Stimulated activated CD8-positive, alpha-beta memory T cell treated with anti-CD3 and anti-CD28 coated beads, Interleukin-15, amount 100 ng/mL, for 48 hours (primary cell): ENCODE data around the gene EFNA1.
A peak's percentile ranks its signal among the peaks of the same experiment; 100 is the strongest.

Experiments used
- DNase-seq, 2 donors: peaks; one replicate each; pipeline ENCODE4 v3.0.0-alpha.2; 2020; ENCODE audit warnings: low read depth in 2 of 2

Gene EFNA1

DNA sequence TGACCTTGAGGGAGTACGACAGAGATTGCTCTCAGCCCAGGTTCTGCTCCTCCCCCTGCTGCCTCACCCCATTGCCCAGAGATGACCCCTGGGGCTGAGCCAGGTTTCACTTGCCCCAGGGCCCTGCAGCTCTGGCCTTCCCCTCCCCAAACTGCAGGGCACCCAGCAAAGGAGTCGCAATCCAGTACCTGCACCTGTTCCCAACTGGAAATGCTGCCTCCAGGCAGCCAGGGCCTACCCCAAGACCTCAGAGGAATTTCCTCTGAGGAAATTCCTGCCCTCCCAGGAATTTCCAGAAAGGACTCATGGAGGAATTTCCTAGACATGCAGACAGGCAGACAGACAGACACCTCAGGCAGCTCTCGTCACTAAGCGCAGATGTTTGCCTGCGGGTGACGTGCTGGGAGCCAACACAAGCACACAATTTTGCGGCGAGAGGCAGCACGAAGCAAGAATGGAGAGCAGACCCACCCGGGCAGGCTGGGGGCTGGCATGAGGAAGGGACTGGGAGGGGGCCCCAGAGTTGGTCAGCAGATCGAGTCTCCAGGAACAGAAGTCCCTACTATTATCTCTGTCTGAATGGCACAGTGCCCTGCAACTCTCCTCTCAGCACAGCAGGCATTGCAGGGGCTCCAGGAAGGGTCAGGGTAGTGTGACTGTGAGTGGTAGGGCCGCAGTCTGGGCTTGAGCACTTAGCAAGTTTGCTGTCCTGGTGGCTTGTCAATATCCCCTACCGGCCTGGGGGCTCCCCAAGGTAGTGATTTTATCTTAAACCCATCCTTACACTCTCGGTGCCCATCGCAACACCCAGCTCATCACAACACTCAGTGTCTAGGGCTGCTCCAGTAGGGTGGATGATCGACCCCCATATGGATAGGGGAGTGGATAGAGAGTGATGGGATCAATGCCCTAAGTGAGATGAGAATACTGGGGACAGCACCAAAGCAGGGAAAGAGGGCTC lies 2.9 kb upstream of the EFNA1 start:
- DNase-seq = no peak

DNA sequence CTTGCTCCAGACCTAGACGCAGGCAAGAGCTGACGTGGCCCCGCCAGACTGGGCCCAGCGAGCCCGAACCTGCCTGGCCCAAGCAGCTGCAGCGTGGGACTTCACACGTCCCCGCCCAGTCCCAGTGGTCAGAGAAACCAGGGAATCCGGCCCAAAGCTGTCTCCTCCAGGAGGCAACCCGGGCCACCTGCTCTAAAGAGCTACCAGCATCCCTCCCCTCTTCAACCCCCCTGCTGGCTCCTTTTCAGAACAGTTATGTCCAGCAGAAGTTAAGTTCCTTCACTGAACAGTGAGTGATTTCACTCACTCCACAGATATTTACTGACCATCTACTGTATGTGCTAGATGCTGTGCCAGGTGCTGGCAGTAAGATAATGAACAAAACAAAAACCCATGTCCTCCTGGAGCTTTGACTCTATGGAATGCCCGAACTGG lies 2.1 kb upstream of the EFNA1 start:
- no peak for DNase-seq

DNA sequence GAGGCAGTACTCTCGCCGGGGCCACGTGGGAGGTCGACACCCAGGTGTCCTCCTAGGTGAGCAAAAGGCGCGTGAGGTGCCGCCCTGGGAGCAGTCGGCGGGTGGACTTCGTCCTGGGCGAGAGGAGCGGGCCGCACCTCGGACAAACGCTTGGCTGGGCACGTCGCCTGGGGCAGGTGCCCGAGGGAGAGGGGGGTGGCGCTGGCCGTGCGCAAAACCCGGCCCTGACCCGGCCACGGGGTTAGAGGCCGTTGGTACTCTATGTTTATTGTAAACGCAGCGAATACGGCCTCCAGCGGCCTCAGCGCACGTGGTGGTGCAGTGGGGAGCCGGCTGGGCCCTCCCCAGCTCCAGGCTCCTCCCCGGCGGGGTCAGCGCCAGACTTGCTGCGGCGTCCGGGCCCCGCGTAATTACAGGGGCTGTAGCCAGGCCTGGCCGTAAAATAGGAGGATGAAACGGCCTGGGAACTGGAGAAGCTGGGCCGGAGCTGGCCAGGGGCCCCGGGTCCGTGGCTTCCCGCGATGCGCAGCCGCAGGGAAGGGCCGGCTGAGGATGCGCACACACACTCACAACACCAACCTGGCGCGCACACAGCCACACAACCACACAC lies 1.6 kb upstream of the EFNA1 start:
- no peak for DNase-seq

DNA sequence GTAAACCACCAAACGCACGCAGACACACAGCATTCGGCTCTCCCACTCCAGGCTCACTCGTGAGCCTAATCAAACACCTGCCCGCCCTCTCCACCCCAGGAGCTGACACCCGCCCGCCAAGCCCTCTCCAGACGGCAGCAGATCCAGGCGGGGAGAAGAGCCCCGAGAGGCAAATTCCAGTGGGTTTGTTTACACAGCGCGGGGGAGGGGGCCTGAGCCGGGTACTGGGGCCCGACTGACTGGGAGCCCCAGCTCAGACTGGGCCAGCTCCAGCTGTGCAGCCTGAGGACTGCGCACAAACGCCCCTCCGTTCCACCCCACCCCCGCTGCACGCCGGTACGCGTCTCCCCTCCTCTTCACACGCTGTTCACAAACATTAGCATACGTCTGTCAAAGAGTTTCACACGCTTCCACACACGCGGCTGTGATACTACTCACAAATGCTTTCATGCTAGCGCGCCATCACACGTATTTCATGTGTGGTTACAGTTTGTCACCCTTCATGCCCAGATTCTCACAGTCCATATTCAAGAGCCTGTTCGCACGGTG lies 1.0 kb upstream of the EFNA1 start:
- no peak for DNase-seq

DNA sequence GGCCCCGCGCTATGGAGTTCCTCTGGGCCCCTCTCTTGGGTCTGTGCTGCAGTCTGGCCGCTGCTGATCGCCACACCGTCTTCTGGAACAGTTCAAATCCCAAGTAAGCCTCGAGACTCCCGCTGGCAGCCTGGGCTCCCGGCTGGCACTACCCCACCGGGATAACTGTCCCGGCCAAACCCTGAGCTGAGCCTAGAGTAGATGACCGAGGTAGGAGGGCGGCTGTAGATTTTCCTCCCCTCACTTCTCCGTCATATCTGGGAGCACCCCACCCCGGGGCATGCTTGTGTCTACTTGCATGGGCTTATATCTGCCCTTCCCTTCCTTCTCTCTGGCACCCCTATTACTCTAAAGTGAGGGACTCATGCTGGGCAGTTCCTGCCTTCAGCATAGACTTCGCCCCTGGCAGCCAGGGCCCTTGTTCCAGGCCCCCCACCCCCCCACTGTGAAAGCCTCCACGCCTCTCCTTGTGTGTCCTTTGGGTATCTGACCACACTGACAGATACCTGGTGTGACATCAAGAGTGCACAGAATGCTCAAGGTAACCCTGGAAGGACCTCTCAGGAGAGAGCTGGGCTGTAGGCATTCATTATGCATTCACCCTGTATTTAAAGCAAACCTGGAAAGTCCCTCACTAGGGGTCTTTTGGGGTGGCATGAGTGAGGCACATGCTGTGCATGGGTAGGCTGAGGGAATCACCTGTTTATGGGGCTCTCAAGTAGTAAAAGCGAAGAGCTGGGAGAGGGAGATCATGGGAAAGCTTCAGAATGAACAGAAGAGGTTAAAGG lies 485 bp downstream of the EFNA1 start:
- DNase-seq = no peak

DNA sequence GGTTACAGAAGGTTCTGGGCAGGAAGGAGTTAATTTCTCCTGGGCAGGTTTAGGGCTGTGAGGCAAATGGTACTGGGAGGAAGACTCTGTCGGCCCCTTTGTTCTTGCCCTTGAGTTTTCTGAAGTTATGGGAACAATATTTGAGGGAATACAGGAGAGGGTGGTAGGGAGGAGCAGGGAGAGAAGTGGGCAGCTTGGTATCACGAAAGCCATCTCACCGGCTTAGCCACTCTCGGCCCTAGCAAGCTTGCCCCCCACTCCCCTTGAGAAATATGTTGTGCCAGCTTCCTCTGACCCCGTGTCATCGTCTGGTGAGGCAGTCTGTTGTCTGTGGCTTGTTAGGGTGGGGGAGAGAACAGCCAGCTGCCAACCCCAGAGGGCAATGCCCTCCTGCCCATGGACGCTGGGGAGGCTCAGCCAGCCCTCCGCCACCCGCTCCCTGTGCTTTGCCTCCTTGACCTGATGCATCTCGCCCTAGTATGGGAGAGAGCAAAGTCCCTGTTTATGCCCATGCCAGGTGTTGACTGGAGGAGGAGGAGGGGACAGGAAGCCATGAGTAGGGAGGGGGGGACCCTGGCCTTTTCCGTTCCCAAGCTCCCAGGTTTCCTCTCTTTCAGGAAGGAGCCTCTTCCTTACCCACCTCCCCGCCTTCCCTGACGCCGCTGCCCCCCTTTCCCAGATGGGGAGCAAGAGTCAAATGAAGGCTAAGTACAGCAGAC lies 1.2 kb downstream of the EFNA1 start:
- no peak for DNase-seq

DNA sequence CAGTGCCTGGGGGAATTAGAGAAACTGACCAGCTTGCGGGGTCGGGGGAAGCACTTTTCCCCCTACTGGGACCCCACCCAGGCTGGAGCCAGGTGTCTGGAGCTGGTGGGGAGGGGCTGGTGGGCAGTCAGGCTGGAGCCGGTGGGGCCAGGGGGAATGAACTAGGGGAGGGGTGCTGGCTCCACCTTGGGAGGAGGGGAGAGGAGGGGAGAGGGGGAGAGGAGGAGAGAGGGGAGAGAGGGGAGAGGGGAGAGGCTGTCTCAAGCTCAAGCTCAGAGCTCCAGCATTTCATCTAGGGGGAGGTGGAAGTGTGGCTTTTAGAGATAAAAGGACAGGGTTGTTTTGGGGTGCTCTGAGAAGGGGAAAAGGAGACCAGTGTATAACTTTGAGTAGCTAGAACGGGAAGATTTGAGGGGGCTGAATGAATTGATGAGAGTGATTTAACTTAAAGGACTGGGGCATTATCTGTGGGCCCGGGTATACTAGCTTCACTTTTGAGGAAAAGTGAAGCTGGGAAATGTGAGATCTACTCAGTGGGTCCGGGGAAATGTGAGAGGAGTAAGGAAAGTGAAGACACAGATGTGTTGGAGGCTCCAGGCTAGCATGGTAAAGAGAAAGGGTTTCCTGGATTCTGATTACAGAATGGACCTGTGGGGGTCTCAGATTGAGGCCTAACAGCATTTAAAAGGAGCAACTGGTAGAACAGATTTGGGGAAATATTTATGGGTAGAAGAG lies 2.8 kb downstream of the EFNA1 start:
- DNase-seq = no peak

DNA sequence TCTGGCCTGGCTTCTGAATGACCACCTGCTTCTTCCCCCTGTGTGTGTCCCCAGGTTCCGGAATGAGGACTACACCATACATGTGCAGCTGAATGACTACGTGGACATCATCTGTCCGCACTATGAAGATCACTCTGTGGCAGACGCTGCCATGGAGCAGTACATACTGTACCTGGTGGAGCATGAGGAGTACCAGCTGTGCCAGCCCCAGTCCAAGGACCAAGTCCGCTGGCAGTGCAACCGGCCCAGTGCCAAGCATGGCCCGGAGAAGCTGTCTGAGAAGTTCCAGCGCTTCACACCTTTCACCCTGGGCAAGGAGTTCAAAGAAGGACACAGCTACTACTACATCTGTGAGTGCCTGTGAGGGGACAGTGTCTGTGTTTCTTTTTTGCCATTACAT lies 3.6 kb downstream of the EFNA1 start:
- no peak for DNase-seq

DNA sequence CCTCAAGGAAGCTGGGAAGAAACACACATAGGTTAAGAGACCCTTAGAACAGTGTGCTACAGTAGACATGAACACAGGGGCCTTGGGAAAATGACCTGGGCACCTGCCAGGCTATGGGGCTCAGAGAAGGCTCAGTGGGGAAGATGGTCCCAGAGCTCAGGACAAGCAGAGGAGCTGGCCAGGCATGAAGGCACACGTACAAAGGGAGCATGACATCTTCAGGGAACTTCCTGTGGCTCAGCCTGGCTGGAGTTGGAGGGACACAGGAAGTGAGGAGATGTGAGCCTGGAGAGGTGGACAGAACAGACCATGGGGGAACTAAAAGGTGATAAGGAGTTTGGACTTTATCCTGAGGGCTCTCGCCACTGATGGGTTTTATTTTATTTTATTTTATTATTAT lies 4.2 kb downstream of the EFNA1 start:
- no peak for DNase-seq

DNA sequence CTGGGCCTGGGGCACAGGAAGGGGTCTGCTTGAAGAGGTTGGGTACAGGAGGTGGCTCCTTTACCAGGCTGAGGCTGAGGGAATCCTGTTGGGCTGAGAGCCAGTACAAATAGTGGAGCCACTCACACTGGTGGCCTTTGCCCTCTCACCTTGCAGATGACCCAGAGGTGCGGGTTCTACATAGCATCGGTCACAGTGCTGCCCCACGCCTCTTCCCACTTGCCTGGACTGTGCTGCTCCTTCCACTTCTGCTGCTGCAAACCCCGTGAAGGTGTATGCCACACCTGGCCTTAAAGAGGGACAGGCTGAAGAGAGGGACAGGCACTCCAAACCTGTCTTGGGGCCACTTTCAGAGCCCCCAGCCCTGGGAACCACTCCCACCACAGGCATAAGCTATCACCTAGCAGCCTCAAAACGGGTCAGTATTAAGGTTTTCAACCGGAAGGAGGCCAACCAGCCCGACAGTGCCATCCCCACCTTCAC lies 6.2 kb downstream of the EFNA1 start:
- DNase-seq = no peak

DNA sequence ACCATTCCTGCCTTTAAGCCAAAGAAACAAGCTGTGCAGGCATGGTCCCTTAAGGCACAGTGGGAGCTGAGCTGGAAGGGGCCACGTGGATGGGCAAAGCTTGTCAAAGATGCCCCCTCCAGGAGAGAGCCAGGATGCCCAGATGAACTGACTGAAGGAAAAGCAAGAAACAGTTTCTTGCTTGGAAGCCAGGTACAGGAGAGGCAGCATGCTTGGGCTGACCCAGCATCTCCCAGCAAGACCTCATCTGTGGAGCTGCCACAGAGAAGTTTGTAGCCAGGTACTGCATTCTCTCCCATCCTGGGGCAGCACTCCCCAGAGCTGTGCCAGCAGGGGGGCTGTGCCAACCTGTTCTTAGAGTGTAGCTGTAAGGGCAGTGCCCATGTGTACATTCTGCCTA lies 6.6 kb downstream of the EFNA1 start:
- no peak for DNase-seq

DNA sequence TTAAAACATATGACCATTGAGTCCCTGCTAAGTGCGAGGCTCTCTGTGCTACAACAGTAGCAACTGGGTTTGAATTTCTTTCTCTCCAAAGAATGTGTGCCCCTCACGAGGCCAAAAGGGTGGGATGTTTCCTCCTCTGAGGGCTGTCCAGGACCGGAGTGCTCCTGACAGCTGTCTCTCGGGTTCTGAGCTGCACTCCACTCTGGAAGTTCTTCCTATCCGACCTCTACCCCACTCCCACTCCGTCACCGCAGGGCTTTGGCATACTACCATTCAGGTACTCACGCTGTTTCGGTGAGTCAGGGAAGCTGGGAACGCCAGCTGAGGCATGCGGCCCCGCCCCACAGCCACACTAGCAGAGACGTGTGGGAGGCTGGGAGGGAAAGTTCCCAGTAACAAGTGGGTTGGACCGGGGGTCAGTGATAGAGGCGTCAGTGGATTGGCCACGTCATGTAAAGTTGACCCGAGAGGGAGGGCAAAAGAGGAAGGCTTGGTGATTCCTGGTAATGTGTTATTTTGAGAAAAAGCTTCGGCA lies 7.3 kb downstream of the EFNA1 start:
- DNase-seq = peak; percentile 55 to 71

DNA sequence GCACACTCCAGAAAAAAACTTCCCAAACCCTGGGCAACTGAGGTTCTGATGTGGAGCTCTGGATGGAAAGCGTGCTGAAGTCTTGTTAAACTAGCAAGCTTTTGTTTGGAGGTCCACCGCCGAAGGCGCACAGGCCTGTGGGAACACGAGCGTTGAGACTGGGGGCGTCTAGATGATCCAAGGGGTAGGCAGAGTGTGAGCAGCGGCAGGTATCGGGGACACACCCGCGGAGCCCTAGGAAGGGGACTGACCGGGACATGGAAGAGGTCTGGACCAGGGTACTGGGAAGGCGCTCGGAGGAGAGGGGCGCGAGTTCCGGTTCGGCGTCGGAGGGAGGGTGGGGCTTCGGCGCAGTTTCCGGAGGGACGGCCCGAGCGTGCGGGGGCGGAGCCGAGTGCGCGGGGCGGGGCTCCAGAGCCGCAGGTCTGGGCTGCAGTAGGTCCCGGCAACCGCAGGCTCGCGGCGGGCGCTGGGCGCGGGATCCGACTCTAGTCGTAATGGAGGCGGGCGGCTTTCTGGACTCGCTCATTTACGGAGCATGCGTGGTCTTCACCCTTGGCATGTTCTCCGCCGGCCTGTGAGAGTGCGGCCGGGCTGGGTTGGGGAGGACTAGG lies 7.8 kb downstream of the EFNA1 start, which contains the start of gene SLC50A1:
TSS of gene SLC50A1 (plus strand) at position 438 of the 614 bp plus-strand sequence. CDS start at position 498, 60 bp downstream.
- peak; percentile 90 to 91 for DNase-seq

DNA sequence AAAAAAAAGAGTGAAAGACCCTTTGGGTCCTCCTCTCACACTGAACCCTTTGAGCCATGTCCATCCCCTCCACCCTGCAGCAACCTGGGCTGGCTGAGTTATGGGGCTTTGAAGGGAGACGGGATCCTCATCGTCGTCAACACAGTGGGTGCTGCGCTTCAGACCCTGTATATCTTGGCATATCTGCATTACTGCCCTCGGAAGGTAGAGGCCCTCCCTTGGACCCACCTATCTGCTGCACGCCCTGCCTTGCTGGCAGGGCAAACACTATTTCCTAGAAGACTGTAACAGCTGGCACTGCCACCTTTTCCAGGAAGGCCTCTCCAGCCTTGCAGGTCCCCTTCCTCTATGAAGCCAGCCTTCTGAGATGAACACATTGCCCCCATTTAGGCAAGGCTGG lies 9.1 kb downstream of the EFNA1 start:
- no peak for DNase-seq

DNA sequence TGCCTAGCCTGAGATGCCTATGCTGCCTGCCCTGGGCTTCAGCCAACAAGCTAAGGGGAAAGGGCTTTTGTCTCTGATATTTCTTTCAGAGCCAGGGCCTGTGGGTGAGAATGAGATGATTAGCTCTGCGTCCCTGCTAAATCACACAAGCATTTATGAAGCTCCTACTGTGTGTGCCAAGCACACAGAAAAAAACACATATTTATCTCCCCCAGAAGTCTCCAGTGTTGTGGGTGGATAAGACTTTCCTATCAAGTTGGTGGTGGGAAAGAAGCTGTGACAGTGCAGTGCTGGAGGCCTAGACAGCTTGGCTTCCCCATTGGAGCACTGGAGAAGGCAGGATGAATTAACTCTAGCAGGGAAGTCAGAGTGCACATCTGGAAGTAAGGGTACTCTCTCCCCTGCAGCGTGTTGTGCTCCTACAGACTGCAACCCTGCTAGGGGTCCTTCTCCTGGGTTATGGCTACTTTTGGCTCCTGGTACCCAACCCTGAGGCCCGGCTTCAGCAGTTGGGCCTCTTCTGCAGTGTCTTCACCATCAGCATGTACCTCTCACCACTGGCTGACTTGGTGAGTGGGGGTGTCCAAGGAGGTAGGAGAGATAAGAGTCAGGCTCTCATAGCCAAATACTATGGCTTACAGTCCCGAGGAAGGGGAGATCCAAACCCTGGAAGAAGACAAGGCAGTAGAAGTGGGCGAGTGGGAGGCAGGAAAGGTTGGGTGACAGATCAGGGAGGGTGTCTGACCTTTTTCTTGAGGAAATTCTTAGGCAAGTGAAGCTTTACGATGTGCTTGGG lies 9.7 kb downstream of the EFNA1 start:
- no peak for DNase-seq

DNA sequence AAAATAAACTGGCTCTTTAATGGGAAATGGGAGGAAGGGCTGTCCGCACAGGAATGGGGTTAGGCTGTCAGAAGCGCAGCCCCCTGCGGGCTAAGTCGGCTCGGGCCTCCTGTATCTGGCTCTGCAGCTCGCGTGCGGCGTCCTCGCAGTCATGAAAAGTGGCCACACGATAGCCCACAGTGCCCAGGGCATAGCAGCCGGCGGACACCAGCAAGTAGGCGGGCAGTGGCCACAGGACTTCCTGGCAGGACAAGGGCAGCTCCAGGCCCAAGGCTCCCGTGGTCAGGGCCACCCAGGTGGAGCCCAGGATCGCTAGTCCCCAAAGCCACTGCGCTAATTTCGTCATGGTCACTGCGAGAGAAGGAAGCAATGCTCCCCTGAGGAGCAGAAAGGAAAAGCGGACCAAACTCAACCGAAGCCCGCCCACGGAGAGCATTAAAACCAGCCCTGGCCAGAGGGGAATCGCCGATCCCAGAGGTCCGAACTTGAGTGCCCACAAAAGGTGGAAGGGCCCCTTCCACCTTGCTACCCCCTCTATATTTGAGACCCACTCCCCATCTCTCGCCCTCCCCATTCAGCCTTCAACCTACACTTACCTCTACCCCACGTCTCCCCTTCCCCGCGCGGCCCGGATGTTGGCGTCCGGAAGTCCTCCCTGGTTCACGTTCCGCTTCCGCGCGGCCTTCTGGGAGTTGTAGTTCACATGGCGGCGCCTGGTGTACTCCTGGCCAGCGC lies 12.4 kb downstream of the EFNA1 start, which contains the start of gene DPM3:
TSS of gene DPM3 (minus strand) at position 637 of the 735 bp plus-strand sequence. CDS start at position 346, 291 bp downstream.
- peak; percentile 77 to 85 for DNase-seq

DNA sequence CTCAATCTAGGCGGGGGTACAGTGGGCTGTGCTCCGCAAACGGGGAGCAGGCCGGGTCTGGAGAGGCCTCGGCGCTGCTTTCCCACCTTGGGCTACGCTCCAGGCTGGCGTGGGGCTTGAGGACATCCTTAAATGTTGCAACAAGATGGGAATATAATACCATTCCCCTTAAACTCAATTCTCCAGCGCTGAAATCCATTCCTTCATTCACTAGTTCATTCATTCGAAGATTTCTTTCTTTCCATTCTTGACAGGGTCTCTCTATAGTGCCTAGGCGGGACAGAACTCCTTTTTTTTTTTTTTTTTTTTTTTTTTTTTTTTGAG lies 12.9 kb downstream of the EFNA1 start:
- no peak for DNase-seq

DNA sequence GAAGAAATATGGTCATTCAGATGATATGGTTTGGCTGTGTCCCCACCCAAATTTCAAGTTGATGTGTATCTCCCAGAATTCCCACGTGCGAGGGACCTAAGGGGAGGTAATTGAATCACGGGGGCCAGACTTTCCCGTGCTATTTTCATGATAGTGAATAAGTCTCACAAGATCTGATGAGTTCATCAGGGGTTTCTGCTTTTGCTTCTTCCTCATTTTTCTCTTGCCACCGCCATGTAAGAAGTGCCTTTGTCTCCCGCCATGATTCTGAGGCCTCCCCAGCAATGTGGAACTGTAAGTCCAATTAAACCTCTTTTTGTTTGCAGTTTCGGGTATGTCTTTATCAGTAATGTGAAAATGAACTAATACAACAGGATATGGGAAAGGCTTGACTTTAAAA lies 14.1 kb downstream of the EFNA1 start:
- no peak for DNase-seq
